SKM-1 (cell line): ENCODE results near the gene SFT2D3.
A peak's percentile ranks its signal among the peaks of the same experiment; 100 is the strongest.

Experiments
- DNase-seq: peaks from one replicate; lab custom pipeline; 2025; ENCODE audit not compliant: unreplicated experiment; lab: John Stamatoyannopoulos, UW

The SFT2D3 gene, protein sequence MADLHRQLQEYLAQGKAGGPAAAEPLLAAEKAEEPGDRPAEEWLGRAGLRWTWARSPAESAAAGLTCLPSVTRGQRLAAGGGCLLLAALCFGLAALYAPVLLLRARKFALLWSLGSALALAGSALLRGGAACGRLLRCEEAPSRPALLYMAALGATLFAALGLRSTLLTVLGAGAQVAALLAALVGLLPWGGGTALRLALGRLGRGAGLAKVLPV

DNA sequence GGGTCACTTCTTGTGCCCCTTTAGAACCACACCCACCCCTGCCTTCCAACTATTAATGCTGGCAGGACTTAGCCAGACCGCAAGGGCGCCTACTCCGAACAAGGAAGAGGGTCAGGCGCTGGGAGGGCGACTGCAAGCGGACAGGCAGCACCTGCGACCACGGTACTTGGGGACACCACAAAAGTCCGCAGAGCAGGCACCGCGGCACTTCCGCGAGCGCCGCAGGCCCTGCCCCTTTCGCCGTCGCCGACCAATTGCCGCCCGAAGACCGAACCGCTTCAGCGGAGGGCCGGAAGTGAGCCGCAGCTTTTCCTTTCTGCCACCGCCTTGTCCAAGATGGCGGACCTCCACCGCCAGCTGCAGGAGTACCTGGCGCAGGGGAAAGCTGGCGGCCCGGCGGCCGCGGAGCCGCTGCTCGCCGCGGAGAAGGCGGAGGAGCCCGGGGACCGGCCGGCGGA is at the start of gene SFT2D3:
Gene SFT2D3 (plus strand): TSS at position 305 of the 458 bp plus-strand sequence. CDS start 32 bp downstream, at position 337.
- DNase-seq = peak; percentile 75

DNA sequence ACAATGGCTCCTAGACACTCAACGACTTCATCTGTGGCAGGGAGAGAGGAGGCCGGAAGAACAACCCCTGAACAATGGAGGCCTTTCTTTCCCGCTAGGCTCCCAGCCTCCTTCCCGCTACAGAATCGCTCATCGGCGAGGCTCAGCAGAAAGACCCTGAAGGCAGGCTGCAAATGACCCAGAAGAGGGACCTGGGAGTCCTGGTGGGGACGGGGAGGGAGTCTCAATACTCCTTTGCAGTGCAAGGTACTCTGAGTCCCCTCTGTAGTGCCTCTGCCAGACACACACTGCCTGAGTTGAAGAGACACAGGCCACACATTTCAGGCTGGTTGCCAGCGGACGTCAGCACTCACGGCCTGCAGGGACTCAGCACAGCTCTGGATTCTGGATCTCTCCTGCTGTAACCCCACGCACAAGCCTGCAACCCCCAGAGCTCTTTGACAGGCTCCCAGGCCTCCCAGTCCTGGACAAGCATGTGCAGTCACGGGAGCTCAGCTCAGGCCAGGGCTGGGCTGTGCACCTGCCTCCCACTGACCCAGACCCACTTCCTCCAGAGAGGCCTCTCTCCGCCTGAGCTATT is 49.2 kb upstream of the SFT2D3 start:
- DNase-seq = no peak

DNA sequence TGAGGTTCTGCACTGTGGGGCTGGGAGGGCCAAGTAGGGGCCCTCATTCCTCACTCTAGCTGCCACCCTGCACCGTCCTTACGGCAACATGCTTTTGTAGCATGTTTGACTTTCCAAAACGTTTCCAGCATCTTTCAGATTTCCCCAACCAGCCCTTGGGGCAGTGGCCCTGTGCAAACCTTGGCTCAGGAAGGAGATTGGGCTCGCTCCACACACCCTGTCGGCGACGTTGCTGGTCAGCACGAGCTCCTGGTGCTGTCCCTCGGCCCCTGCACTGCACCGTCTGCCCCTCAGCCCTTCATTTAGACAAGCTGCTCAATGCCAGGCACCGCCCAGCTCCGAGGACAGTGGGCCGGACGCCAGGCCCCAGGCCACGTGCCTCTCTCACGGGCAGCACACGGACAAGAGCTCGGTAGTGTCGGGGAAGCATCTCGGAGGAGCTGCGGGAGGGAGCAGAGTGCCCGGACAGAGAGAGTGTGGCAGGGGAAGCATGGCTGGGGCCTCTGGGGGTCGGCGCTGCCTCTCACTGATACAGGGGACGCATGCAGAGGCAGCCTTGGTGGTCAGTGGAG is 48.4 kb upstream of the SFT2D3 start:
- DNase-seq = no peak

DNA sequence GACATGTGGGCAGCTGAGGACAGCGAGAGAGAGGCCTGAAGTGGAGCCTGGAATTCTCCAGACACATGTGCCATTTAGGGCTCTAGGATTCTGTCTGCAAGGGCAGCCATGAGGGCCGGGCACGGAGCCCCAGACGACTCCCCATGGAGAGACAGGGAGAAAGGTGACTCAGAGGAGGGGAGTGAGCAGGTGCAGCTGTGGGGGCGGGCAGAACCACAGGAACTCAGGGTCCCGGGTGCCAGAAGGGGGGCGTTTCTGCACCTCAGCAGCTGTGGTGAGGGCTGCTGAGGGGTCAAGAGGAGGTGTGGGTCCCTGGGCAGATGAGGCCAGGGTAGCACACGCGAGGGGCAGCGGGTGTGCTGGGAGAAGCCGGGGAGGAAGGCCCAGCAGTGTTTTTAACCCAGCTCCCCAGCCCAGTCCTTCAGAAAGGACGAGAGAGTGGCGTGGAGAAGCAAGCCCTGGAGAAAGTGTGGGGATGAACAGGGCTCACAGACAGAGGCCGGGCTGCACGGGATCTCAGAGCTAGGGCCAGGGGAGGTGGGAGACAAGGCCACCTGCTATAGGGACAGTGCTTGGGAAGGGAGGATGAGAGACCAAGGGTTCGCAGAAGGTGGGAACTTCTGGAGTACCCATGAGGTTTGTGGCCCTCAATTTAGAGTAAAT is 47.7 kb upstream of the SFT2D3 start:
- DNase-seq = no peak

DNA sequence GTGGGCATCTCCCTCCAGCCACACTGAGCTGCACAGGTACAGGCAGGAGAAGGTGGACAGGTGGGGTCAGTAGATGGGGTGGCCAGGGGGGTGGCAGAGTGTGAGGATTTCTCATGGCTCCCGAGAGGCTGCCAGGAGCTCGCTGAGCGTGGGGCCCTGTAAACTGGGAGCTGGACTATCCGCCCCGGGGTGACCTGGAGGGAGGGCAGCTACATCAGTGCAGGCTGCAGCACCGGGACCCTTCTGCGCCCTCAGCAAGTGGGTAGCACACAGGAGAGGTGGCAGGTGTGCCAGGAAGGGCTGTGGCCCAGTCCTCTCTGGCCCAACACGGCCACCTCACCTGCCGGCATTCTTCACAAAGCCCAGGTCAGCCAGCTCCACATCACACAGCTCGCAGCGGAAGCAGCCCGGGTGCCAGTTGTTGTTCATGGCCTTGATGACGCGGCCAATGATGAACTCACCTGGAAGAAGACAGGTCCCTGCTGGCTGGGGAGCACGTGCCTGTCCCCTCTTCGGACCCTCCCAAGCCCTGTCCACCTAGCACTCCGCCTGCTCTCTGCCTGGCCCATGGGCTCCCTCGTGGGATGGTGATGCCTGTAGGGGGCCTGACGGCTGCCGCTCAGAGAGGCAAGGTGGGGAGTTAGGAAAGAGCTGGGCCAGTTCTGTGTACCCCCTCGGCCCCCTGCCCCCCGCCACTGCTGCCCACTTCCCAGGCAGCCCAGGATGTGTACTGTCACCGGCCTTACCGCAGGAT is 47.0 kb upstream of the SFT2D3 start:
- no peak for DNase-seq

DNA sequence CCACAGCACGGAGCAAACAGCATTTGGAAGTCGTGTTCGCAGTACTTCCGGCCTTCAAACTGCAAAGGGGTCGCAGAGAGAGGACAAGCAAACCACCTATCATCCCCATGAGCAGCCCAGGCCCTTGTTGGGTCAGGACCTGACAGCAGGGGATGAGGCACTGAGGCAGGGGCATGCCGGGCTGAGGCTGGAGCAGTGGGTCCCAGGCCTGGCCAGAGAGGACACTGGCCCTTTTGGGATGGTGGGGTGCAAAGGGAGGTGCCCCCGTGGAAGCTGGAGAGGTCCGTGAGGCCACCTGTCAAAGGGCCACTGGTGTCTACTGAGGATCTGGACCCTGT is 46.5 kb upstream of the SFT2D3 start:
- DNase-seq = no peak

DNA sequence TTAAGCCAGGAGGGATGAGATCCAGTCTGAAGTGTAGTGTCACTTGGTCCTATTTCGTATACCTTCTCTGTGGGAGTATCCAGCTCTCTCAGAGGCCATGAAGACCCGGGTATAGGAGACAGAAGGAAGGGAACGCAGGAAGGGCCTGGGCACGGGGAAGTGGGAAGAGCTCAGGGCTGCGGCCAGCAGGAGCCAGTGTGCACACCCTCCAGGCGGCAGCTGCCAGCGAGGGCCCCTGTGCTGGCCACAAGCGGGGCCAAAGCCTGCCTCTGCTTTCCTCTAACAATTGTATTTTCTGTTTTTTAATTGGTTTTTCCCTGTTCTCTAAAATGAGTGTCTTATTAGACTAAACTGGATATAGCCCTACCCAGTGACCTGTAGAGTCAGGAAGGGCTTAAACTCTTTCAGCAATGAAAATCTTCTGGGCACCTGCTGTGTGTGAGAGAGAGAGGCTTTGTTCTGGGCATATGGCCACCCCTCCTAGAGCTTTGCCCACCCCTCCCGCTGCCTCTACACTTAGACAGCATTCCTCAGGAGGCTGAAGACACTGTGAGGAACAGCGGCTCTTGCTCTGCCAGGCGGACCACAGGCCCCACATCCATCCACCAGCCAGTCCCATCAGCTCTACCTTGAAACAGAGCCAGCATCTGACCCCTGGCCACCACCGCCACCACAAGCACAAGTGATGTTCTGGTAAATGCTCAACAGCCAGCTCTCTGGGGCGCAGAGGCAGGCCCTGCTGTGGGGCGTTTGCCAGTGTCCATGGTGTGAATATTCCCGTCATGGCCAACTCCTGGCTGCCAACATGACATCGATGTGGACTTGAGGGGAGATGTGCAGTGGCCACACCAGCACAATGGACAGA is 45.9 kb upstream of the SFT2D3 start:
- DNase-seq = no peak

DNA sequence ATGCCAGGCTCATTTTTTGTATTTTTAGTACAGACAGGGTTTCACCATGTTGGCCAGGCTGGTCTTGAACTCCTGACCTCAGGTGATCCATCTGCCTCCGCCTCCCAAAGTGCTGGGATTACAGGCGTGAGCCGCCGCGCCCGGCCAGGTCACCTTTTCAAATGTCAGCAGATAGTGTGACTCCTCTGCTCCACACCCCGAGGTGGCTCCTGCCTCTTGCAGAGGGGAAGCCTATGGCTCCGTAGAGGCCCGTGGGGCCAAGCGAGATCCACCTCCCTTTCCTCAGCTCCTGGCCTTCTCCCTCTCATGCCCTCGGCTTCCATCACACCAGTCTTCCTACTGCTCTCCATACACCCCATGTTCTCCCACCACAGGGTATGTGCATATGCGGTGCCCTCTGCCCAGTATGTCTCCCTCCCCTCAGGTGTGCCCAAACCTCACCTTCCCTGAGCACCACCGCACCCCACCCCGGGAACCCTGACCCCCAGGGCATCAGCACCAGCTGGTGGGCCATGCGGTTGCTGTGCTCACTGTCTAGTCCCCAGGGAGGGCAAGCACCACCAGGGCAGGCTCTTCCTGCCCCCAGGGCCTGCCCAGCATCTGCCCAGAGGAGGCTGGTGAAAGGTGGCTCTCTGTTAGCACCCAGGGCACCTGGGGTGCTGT is 44.6 kb upstream of the SFT2D3 start:
- DNase-seq = no peak

DNA sequence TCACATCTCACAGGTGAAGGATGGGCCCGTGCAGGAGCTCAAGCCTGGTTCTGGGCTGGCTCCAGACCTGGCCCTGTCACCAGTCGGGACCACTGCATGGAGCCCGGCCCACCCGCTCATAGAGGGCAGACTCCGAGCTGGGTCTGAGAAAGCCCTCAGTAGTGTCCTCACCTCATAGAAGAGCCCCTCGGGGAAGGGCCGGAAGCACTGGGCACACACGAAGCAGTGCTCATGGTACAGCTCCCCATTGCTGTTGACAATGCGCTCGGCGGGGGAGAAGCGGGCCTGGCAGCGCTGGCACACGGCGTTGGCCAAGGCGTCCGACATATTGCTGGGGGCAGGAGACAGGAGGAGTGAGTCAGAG is 44.1 kb upstream of the SFT2D3 start:
- no peak for DNase-seq

DNA sequence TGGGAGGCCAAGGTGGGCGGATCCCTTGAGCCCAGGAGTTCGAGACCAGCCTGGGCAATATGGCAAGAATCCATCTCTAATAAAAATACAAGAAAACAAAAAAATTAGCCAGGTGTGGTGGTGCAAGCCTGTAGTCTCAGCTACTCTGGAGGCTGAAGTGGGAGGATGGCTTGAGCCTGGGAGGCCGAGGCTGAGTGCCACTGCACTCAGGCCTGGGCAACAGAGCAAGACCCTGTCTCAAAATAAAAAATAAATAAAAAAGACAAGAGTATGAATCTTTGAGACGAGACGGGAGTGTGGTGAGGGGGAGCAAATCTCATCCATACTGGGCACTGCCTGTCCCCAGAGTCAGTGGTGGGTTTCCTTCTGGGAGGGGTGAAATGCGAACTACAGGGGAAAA is 43.2 kb upstream of the SFT2D3 start:
- no peak for DNase-seq

DNA sequence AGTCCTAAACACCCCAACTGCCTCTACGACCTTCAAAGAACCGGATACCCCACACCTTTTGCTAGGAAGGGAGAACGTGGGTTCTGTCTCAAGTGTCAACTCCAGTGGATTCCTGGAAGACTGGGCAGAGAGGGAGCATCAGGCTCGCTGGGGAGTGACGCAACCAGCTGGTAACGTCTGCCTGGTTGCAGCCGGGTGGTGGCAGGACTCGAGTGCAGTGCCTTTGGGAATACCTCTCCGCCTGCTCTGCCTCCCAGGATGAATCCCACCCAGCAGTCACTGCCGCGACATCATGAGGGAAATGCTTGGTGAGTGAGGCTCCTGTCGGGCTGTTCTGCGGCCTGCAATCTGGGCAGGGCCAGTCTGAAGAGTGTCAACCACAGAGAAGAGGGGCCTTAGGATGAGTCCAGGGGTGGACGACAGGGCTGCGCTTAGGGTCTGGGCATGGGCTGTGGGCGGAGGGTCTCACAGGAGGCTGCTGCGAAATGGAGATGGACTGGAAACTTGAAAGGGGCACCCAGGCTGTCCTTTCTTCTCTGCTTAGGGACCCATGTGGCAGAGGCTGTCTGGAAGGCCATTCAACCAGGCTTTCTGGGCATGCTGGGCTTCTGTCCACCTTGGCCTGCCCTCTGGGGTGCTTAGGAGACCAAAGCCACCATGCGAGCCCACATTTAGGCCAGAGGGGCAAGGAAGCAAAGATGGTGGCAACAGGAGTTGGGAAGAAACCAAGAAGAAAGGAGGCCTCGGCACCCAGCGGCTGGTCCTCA is 42.5 kb upstream of the SFT2D3 start:
- DNase-seq = no peak

DNA sequence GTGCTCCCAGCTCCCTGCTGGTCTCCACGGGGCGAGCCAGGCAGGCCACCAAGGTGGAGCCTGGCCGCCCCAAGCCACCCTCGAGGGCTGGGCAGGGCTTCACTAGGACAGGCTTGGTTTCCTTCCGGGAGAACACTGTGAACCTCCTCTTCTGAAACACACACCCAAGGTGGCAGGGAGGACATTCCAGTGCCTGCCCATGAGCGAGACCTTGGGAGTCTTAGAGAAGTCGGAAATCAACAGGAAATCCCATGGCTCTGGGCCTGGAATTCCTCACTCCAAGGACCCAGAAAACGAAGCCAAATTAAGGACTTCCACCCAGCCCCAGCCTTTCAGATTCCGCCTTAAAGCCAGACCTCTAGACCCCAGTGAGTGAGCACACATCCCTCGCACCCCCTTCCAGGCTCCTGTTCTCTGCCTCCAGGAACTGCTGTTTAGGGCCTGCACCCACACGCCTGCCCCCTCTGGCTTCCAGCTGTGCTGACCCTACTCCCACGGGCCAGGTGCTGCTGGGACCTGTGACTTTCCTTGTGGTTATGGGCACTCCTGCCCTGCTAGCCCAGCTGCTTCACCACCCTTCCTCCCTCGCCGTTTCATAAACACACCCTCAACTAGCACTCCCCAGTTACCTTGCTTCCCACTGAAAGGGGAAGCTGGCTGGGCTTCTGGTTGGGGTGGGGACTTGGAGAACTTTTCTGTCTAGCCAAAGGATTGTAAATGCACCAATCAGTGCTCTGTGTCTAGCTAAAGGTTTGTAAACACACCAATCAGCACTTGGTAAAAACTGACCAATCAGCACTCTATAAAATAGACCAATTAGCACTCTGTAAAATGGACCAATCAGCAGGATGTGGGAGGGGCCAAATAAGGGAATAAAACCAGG is 41.6 kb upstream of the SFT2D3 start:
- DNase-seq = peak; percentile 29

DNA sequence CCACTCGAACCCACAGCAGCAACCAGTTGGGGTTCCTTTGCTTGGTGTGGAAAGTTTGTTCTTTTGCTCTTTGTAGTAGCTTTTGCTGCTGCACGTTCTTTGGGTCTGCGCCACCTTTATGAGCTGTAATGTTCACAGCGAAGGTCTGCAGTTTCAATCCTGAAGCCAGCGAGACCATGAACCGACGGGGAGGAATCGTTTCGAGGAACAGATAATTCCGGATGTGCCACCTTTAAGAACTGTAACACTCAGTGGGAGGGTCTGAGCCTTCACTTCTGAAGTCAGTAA is 41.1 kb upstream of the SFT2D3 start:
- DNase-seq = no peak

DNA sequence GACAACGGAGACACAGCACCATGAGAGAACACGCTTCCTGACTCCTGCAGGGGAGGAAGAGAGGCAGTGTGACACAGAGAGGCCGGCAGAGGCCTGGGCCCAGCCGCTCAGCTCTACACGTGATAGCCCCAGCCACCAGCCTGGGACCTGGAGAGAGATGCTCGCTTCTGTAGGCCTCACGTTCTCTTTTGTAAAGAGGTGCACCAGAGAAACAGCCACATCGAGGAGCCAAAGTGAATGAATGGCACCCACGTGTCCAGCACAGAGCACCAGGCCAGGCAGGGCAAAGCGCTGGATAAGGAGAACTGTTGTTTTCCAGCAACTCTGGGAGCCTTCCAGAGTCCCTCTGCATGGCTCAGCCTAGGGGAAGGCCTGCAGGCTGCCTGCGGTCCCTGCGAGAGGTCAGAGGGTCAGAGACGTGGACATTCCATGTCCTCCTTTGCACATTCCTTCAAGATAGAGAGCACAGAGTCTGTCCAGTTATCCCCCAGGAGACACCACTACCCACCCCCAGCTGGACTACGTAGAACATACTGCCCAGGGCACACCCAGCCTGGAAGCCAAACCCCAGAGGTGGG is 40.1 kb upstream of the SFT2D3 start:
- DNase-seq = no peak

DNA sequence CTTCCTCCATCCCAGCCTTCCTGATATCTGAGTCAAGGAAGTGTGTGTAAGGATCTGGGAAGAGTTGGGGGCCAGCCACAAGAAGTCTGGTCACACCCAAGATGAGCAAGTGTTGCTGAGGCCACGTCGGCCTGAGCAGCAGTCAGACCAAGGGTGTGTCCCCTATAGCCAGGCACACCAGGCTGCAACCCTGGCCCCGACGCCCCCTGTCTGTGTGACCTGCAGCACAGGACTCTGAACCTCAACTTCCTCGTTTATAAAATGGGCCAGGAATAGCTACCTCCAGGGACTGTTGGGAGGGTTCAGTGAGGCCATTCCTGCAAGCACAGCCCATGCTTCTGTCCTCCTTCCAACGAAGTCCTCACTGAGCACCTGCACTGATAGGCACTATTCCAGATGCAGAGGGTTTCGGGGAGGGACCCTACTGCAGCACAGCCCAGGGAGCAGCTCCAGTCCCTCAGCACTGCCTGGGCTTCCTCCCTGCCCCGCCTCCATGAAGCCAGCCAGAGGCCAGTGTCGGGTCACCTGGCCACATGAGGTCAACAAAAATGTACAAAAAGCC is 39.3 kb upstream of the SFT2D3 start:
- DNase-seq = no peak

DNA sequence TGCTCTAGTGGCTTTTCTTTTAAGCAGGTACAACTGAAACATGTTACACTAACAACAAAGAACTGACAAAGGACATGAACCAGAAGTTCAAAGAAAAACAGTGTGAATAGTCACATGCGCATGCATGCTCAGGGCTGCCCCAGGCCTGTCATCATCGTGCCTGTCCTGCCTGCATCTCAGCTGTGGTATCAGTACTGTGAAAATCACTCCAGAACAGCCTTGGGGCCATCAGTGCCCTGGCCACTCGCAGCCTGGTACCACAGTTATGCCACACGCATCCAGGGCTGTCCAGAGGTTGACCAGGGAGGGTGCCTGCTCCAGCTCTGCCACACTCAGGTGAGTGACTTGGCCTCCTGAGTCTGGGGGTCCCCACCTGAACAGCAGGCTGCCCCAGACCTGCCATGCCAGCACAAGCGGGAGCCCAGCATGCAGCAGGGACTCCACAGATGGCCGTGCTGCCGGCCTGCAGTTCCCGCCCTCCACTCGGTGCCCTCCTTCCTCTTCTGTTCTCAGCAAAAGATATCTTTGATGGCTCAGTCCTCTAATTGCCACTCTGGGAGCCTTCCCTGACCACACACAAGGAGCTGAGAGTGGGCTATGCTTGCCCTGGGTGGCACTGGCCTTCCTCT is 38.2 kb upstream of the SFT2D3 start:
- DNase-seq = no peak

DNA sequence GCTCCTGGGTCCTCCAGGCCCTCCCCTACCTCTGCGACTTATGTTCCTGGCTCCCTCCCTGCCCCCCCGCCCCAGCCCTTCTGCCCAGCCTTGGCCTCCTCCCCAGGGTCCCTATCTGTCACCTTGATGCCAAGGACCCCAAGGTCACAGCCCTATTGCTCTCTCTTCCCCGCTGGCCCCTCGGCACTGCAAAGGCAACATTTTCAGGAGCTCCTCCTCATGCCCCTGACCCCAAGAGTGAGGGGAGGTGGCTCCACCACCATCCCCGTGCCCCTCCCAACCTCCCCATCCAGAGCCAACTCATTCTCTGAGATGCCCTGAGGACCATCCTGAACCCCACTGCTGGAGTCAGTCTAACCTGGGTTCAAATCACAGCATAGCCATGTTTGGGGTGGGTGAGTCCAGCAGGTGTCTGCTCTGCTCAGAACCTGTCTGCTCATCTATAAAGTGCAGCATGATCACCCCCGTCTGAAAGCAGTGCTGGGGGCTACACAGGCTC is 37.7 kb upstream of the SFT2D3 start:
- DNase-seq = no peak
